GM12864 (cell line): ENCODE data around the gene HUNK.

ENCODE experiments used
- DNase-seq: peaks from one replicate; pipeline ENCODE4 v3.0.0-alpha.2; 2011; ENCODE audit warnings: low read depth
- H3K4me3 ChIP-seq: 2 replicates; pipeline ENCODE4 v1.5.1; 2011; ENCODE audit warnings: mild to moderate bottlenecking, low read depth, low read length, control low read depth
- CTCF ChIP-seq: IDR thresholded peaks from 2 replicates; pipeline ENCODE4 v1.5.1; 2011; ENCODE audit warnings: low read depth, mild to moderate bottlenecking, moderate library complexity, low read length, control low read depth, inconsistent platforms; ENCODE audit errors: missing control alignments

Gene HUNK

DNA sequence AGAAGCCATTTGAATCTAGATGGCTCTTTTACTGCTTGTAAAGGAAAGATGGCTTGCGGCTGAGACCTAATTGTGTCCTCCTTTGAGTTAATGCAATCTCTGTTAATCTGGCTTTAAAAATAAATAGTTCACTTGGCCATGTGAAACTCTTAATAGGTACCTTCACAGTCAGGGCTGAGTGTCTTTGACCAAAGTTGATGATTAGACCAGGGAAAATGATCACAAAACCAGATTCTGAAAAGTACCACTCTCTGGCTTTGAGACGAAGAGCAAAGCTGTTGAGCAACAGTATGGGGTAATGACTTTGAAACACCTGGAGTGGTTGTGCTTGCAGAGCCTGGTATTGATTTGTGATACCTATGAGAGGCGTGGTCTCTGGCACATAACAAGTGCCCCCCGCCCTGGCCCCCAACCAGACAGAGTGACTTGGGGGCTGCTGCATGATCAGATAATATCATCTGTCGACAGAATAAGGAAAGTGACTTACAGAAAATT, 4.7 kb downstream of the HUNK start:
- TF ChIP-seq CTCF, result no peak

DNA sequence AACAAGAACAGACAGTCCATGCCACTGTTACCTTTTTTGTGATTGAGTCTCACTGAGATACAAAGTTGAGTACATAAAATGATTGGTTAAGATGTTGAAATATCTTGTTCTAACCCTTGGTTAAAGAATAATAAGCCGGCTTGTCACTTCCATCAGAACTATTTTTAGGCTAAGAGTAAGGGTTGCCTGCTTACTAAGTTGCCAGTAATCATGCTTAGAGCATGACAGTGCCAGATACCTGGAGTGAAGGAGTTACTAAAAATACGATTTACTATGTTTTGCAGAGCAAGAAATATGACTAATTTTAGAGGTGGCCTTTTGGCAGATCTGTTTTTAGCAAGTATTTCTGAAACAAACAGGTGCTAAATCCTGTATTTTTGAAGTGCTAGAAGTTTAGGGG, 6.0 kb downstream of the HUNK start:
- no peak overlapping the region for H3K4me3 ChIP-seq
- TF ChIP-seq CTCF, result no peak
- no peak for DNase-seq

More for the DNA sequence above, 4.7 kb downstream of the HUNK start:
- no peak for DNase-seq
- H3K4me3 ChIP-seq, result no peak overlapping the region

DNA sequence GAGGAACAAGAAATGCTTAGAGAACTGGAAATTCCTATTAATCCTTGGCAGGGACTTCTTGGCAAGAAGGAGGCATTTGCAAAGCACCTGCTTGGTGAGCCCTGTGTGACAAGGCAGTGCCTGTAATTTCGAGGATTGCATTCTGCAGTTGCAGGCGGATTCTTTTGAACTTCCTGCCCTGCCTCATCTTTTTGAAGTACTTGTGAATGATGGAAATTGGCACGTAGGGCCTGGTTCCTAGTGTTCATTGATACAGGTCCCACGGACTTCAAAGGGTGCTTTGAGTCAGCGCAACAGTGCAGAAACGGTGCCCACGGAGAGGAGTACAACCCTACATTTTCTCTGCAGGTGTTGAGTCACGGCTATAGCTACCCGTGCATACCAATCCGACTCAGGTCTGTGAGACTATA, 6.4 kb downstream of the HUNK start:
- H3K4me3 ChIP-seq, result no peak overlapping the region
- no peak for TF ChIP-seq CTCF
- DNase-seq, result no peak

DNA sequence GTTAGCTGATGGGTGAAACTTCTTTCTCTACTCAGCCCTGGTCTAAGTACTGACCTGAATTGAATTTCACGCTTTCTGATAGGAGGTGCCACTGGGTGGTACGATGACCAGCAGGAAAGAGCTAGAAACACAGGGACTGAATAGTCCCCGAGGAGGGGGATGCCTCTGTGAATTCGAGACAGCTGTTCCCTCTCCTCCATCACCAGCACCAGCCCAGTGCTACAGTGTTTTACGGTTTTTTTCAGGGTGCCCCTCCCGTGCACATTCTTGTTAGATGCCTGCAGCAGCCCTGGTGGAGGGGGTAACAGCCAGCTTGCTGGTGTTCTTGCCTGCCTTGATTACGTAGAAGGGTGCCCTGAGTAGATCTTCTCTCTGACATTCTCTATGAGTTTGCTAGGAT, 7.1 kb downstream of the HUNK start:
- H3K4me3 ChIP-seq, result no peak overlapping the region
- TF ChIP-seq CTCF, result no peak
- no peak for DNase-seq

- no peak for TF ChIP-seq CTCF
- H3K4me3 ChIP-seq, result no peak overlapping the region
- DNase-seq, result no peak
Measured at GRCh38 chr21:31880816-31881215, 8.0 kb downstream of the HUNK start.

GRCh38 chr21:31882711-31883110, 9.9 kb downstream of the HUNK start:
- DNase-seq, result no peak
- TF ChIP-seq CTCF, result no peak
- H3K4me3 ChIP-seq, result no peak overlapping the region

- no peak for TF ChIP-seq CTCF
- no peak overlapping the region for H3K4me3 ChIP-seq
- no peak for DNase-seq
Measured at GRCh38 chr21:31885146-31885545, 12.3 kb downstream of the HUNK start.
